ENCODE measurements around the gene SYT7. TPM values are rescaled to one million over a fixed set of nuclear protein-coding genes. Genes with fewer than 3 reads are reported as not detected.

Gene SYT7
- total RNA-seq, 1 donor from 2014 or later: 0.09 TPM

GRCh38 chr11:61587951-61588727 is 7.3 kb upstream of the SYT7 start:
- peaks cover 50% of the 10 kb centered on the region for H3K27me3 Mint-ChIP-seq (ENCODE audit: low read depth)
- H3K9me3 Mint-ChIP-seq: no peaks in the 10 kb centered on the region
- peaks cover 5% of the 10 kb centered on the region for H3K4me1 Mint-ChIP-seq (ENCODE audit: low read depth)
- H3K4me3 Mint-ChIP-seq (ENCODE audit: low read depth): no peak overlapping the region
- peak; percentile 23 for DNase-seq (ENCODE audit: low spot score)
- H3K36me3 Mint-ChIP-seq (ENCODE audit: low read depth): no peaks in the 10 kb centered on the region
- H3K27ac Mint-ChIP-seq: no peak overlapping the region
- intact Hi-C loops (cut with micrococcal nuclease): no loop called here

GRCh38 chr11:61587541-61587941 is 6.7 kb upstream of the SYT7 start:
- Mint-ChIP-seq H3K4me1 (ENCODE audit: low read depth) (peaks cover 5% of the 10 kb centered on the region), H3K27me3 (ENCODE audit: low read depth) (peaks cover 56% of the 10 kb centered on the region), H3K4me3 (ENCODE audit: low read depth) (no peak overlapping the region), H3K36me3 (ENCODE audit: low read depth) (no peaks in the 10 kb centered on the region), H3K27ac (no peak overlapping the region), H3K9me3 (no peaks in the 10 kb centered on the region)
- DNase-seq (ENCODE audit: low spot score): no peak
- intact Hi-C loops (cut with micrococcal nuclease): no loop called here

- Mint-ChIP-seq H3K4me3 (ENCODE audit: low read depth) (no peak overlapping the region), H3K36me3 (ENCODE audit: low read depth) (no peaks in the 10 kb centered on the region), H3K9me3 (no peaks in the 10 kb centered on the region), H3K27ac (no peak overlapping the region), H3K27me3 (ENCODE audit: low read depth) (peaks cover 61% of the 10 kb centered on the region), H3K4me1 (ENCODE audit: low read depth) (peaks cover 5% of the 10 kb centered on the region)
- intact Hi-C loops (cut with micrococcal nuclease): no loop called here
- DNase-seq (ENCODE audit: low spot score): no peak
Measured at GRCh38 chr11:61586792-61587430, 6.0 kb upstream of the SYT7 start.

GRCh38 chr11:61585115-61585514 is 4.2 kb upstream of the SYT7 start:
- DNase-seq (ENCODE audit: low spot score): no peak
- Mint-ChIP-seq H3K9me3 (no peaks in the 10 kb centered on the region), H3K4me1 (ENCODE audit: low read depth) (peaks cover 7% of the 10 kb centered on the region), H3K27me3 (ENCODE audit: low read depth) (peaks cover 54% of the 10 kb centered on the region), H3K27ac (no peak overlapping the region), H3K36me3 (ENCODE audit: low read depth) (no peaks in the 10 kb centered on the region), H3K4me3 (ENCODE audit: low read depth) (no peak overlapping the region)
- intact Hi-C loops (cut with micrococcal nuclease): no loop called here

GRCh38 chr11:61581931-61582330 is 1.1 kb upstream of the SYT7 start:
- peaks cover 58% of the 10 kb centered on the region for H3K27me3 Mint-ChIP-seq (ENCODE audit: low read depth)
- intact Hi-C loops (cut with micrococcal nuclease): no loop called here

GRCh38 chr11:61580271-61580888 is 496 bp downstream of the SYT7 start:
- Mint-ChIP-seq H3K27ac (no peak overlapping the region), H3K9me3 (no peaks in the 10 kb centered on the region), H3K4me3 (ENCODE audit: low read depth) (no peak overlapping the region), H3K4me1 (ENCODE audit: low read depth) (peaks cover 2% of the 10 kb centered on the region), H3K27me3 (ENCODE audit: low read depth) (peaks cover 47% of the 10 kb centered on the region), H3K36me3 (ENCODE audit: low read depth) (no peaks in the 10 kb centered on the region)
- DNase-seq (ENCODE audit: low spot score): no peak
- intact Hi-C loops (cut with micrococcal nuclease): no loop called here

More at GRCh38 chr11:61581931-61582330, 1.1 kb upstream of the SYT7 start:
- no peaks in the 10 kb centered on the region for H3K36me3 Mint-ChIP-seq (ENCODE audit: low read depth)
- H3K9me3 Mint-ChIP-seq: no peaks in the 10 kb centered on the region
- peak overlapping the region; percentile 47 for H3K27ac Mint-ChIP-seq
- no peak for DNase-seq (ENCODE audit: low spot score)
- peak overlapping the region; percentile 68 for H3K4me3 Mint-ChIP-seq (ENCODE audit: low read depth)
- H3K4me1 Mint-ChIP-seq (ENCODE audit: low read depth): peaks cover 2% of the 10 kb centered on the region

- Mint-ChIP-seq H3K27ac (no peak overlapping the region), H3K4me1 (ENCODE audit: low read depth) (peaks cover 2% of the 10 kb centered on the region), H3K4me3 (ENCODE audit: low read depth) (peak overlapping the region; percentile 57), H3K9me3 (no peaks in the 10 kb centered on the region), H3K27me3 (ENCODE audit: low read depth) (peaks cover 46% of the 10 kb centered on the region), H3K36me3 (ENCODE audit: low read depth) (no peaks in the 10 kb centered on the region)
- no peak for DNase-seq (ENCODE audit: low spot score)
- intact Hi-C loops (cut with micrococcal nuclease): no loop called here
Measured at GRCh38 chr11:61579676-61580270, 1.1 kb downstream of the SYT7 start.

- Mint-ChIP-seq H3K4me3 (ENCODE audit: low read depth) (peak overlapping the region; percentile 57), H3K27me3 (ENCODE audit: low read depth) (peaks cover 46% of the 10 kb centered on the region), H3K27ac (no peak overlapping the region), H3K4me1 (ENCODE audit: low read depth) (peaks cover 2% of the 10 kb centered on the region), H3K36me3 (ENCODE audit: low read depth) (no peaks in the 10 kb centered on the region), H3K9me3 (no peaks in the 10 kb centered on the region)
- no peak for DNase-seq (ENCODE audit: low spot score)
- intact Hi-C loops (cut with micrococcal nuclease): no loop called here
Measured at GRCh38 chr11:61578819-61579675, 1.8 kb downstream of the SYT7 start.

GRCh38 chr11:61577383-61578118 is 3.3 kb downstream of the SYT7 start:
- Mint-ChIP-seq H3K9me3 (no peaks in the 10 kb centered on the region), H3K4me3 (ENCODE audit: low read depth) (no peak overlapping the region), H3K27me3 (ENCODE audit: low read depth) (peaks cover 38% of the 10 kb centered on the region), H3K36me3 (ENCODE audit: low read depth) (no peaks in the 10 kb centered on the region), H3K4me1 (ENCODE audit: low read depth) (peaks cover 2% of the 10 kb centered on the region), H3K27ac (no peak overlapping the region)
- DNase-seq (ENCODE audit: low spot score): no peak
- intact Hi-C loops (cut with micrococcal nuclease): no loop called here

- no peak overlapping the region for H3K27ac Mint-ChIP-seq
- intact Hi-C loops (cut with micrococcal nuclease): no loop called here
- H3K27me3 Mint-ChIP-seq (ENCODE audit: low read depth): peaks cover 28% of the 10 kb centered on the region
- DNase-seq (ENCODE audit: low spot score): no peak
- no peaks in the 10 kb centered on the region for H3K36me3 Mint-ChIP-seq (ENCODE audit: low read depth)
- no peak overlapping the region for H3K4me3 Mint-ChIP-seq (ENCODE audit: low read depth)
- H3K9me3 Mint-ChIP-seq: no peaks in the 10 kb centered on the region
- no peaks in the 10 kb centered on the region for H3K4me1 Mint-ChIP-seq (ENCODE audit: low read depth)
Measured at GRCh38 chr11:61575886-61576861, 4.7 kb downstream of the SYT7 start.

- intact Hi-C loops (cut with micrococcal nuclease): no loop called here
- Mint-ChIP-seq H3K27me3 (ENCODE audit: low read depth) (peaks cover 23% of the 10 kb centered on the region), H3K9me3 (no peaks in the 10 kb centered on the region)
Measured at GRCh38 chr11:61574611-61575010, 6.3 kb downstream of the SYT7 start.

More at GRCh38 chr11:61574611-61575010, 6.3 kb downstream of the SYT7 start:
- H3K27ac Mint-ChIP-seq: no peak overlapping the region
- no peak for DNase-seq (ENCODE audit: low spot score)
- no peaks in the 10 kb centered on the region for H3K4me1 Mint-ChIP-seq (ENCODE audit: low read depth)
- H3K36me3 Mint-ChIP-seq (ENCODE audit: low read depth): no peaks in the 10 kb centered on the region
- no peak overlapping the region for H3K4me3 Mint-ChIP-seq (ENCODE audit: low read depth)
